GM12865 (cell line): ENCODE results near the gene NOSTRIN.

Experiments used
- DNase-seq: peaks from one replicate; pipeline ENCODE4 v3.0.0; 2010; ENCODE audit warnings: low read depth
- H3K4me3 ChIP-seq: 2 replicates; pipeline ENCODE4 v1.5.1; 2011; ENCODE audit warnings: mild to moderate bottlenecking, low read depth, low read length, control low read depth
- TF ChIP-seq, protein P1 (sequence below): IDR thresholded peaks from 2 replicates; pipeline ENCODE4 v1.5.1; 2011; ENCODE audit warnings: low read length, control low read depth, low read depth, inconsistent platforms; ENCODE audit not compliant: insufficient read depth; ENCODE audit errors: missing control alignments

NOSTRIN gene, protein sequence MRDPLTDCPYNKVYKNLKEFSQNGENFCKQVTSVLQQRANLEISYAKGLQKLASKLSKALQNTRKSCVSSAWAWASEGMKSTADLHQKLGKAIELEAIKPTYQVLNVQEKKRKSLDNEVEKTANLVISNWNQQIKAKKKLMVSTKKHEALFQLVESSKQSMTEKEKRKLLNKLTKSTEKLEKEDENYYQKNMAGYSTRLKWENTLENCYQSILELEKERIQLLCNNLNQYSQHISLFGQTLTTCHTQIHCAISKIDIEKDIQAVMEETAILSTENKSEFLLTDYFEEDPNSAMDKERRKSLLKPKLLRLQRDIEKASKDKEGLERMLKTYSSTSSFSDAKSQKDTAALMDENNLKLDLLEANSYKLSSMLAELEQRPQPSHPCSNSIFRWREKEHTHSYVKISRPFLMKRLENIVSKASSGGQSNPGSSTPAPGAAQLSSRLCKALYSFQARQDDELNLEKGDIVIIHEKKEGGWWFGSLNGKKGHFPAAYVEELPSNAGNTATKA

DNA sequence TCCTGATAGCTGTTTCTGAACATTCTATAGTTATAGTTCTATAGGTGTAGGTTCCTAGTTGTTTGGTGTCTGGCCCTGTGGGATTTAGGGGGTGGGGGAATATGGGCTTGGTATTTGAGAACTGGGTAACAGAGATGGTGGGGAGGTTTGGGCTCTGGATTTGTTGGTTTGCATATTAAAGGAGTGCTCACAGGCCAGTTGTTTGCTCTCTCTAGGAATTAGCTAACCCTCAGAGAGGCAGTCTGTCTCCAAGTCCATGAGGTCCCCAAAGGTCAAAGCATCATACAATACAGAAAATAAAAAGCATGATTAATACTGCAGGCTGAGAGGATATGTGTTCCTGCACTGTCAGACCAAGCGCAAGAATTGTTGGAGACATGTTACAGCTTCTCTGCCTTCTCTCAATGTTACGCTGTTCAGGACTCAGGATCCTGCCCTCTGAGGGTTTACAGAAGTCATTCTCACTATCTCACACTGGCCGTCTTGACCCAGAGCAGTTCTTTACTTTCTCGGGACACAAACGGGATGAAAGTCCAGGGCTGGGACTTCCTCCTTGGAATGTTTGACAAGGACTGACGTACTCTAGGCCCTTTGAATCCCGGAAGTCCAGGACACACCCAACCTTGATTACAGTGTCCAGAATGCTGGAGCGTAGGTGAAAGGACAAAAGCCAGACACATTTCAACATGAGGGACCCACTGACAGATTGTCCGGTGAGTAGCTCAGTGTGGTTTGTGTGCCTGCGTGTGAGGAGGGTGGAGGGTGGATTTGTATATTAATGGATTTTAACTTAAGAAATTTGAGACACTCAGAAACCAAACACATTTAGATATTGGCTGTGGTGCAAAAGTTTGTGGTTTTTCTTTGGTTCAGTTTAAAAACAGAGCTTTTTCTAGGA is at the start of gene NOSTRIN:
TSS of gene NOSTRIN (plus strand) at position 677 of the 898 bp plus-strand sequence. CDS start at position 687, 10 bp downstream.
- TF ChIP-seq, protein P1, sequence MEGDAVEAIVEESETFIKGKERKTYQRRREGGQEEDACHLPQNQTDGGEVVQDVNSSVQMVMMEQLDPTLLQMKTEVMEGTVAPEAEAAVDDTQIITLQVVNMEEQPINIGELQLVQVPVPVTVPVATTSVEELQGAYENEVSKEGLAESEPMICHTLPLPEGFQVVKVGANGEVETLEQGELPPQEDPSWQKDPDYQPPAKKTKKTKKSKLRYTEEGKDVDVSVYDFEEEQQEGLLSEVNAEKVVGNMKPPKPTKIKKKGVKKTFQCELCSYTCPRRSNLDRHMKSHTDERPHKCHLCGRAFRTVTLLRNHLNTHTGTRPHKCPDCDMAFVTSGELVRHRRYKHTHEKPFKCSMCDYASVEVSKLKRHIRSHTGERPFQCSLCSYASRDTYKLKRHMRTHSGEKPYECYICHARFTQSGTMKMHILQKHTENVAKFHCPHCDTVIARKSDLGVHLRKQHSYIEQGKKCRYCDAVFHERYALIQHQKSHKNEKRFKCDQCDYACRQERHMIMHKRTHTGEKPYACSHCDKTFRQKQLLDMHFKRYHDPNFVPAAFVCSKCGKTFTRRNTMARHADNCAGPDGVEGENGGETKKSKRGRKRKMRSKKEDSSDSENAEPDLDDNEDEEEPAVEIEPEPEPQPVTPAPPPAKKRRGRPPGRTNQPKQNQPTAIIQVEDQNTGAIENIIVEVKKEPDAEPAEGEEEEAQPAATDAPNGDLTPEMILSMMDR = no peak
- no peak within 1 kb of the TSS for H3K4me3 ChIP-seq
- no peak for DNase-seq

DNA sequence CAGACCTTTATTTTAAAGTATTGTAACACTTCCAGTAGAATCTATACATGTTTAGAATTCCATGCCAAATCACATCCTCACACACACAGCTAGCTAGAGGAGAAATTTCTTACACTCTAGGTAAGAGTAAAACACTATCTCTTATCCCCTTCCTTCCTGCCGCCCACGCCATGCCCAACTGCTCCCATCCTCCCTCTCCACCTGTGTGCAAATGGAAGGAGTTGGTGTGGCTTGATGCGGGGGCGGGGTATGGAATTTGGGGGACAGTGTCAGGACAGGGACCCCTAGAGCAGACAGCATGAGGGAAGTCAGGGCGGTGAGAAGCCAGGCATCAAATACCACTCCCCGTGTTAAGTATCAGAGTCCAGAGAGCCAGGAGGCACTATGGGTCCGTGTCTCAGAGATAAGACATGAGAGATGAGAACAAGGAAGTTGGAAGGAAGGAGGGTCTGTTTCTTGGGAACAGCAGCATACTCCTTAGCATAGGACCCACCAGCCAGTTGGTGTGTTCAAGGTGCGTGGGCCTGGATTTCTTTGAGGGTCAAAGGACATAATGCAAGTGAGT is 48.6 kb upstream of the NOSTRIN start:
- TF ChIP-seq, protein P1 = no peak
- no peak for DNase-seq
- no peak overlapping the region for H3K4me3 ChIP-seq

DNA sequence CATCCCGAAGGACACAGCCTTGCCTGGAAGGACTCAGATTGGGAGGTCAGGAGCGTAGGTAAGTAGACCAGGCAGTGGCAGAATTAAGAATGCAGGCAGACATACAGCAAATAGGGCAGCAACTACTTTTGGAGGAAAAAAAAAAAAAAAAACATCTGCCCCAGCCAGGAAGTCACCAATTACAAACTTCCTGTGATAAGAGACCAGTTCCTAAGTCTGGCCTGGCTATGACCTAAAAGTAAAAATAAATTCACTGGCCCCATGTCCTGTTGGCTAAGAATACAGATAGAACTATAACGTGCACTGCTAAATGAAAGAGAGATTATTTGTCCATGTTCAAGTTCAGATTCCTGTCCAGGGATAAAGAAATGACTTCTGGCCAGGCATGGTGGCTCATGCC is 45.2 kb upstream of the NOSTRIN start:
- no peak overlapping the region for H3K4me3 ChIP-seq
- TF ChIP-seq, protein P1 = no peak
- DNase-seq = peak; percentile 21

DNA sequence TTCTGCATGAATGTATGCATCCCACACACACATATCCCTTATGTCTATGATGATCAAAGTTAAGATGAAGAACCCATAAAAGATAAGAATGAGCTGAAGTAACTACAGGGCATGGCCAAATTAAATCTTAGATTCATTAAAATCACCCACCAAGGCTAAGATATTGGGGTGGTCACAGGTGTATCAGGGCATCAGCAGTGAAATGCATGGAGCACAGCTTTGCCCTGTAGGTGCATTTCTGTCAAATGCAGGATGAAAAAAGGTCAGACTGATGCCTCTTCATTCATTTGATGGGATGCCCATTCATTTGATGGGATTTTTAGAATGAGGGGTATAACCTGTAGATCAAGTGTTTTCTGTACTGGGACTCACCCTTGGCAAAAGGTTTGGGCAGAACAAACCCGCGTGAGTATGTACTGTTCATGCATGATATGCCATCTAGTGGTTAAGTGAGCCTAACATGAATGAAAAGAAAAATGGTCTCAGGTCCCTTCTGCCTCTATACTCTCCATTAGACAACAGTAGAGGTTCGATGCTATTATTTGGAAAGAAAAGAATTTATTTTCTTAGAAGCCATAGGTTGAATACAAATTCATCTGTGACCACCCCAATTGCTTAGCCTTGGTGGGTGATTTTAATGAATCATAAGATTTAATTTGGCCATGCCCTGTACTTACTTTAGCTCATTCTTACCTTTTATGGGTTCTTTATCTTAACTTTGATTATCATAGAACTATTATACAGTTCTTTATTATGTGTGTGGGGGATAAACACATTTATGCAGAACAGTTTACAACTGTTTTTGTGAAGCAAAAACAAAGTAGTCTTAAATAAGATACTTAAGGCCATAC is 43.2 kb upstream of the NOSTRIN start:
- TF ChIP-seq, protein P1 = peak; percentile 47
- DNase-seq = peak; percentile 58
- H3K4me3 ChIP-seq = no peak overlapping the region

DNA sequence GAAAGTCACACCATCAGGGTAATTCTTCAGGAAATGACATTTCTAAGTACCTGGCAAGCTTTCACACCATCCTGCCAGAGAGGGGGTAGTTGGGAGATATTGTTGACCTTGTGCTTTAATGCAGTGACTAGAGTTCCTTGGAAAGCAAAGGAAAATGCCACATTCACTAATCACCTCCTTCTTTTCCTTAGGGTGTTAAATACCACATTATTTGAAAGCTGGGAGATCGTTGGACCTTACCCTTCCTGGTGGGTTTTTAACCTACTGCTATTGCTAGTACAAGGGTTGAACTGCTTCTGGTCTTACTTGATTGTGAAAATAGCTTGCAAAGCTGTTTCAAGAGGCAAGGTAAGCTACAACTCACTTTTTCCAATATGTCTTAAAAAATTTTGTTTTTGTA is 37.0 kb upstream of the NOSTRIN start:
- H3K4me3 ChIP-seq = no peak overlapping the region
- no peak for DNase-seq
- TF ChIP-seq, protein P1 = no peak

DNA sequence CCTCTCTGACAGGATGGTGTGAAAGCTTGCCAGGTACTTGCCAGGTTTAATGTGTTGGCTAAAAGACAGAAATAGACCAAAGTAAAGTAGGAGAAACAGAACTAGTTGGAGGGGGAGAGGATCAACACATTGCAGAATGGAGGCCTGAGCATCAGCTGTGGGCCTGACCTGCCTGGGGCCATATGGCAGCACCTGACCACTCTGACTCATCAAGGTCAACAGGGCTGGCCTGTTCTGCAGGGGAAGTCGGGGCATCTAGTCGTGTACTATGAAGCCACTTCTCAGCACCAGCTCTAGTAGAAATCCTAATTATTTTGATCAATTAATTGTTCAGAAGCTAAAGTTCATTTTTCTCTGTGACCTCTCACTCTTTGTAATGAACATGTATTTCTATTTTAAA is 35.8 kb upstream of the NOSTRIN start:
- H3K4me3 ChIP-seq = no peak overlapping the region
- TF ChIP-seq, protein P1 = no peak
- DNase-seq = no peak
